ENCODE data around the gene PBRM1.
"Not testable (repeated sequence)": the region's sequence is repeated elsewhere in the genome, so short reads cannot be mapped to it uniquely, and the experiment has no call there.

The PBRM1 gene

DNA sequence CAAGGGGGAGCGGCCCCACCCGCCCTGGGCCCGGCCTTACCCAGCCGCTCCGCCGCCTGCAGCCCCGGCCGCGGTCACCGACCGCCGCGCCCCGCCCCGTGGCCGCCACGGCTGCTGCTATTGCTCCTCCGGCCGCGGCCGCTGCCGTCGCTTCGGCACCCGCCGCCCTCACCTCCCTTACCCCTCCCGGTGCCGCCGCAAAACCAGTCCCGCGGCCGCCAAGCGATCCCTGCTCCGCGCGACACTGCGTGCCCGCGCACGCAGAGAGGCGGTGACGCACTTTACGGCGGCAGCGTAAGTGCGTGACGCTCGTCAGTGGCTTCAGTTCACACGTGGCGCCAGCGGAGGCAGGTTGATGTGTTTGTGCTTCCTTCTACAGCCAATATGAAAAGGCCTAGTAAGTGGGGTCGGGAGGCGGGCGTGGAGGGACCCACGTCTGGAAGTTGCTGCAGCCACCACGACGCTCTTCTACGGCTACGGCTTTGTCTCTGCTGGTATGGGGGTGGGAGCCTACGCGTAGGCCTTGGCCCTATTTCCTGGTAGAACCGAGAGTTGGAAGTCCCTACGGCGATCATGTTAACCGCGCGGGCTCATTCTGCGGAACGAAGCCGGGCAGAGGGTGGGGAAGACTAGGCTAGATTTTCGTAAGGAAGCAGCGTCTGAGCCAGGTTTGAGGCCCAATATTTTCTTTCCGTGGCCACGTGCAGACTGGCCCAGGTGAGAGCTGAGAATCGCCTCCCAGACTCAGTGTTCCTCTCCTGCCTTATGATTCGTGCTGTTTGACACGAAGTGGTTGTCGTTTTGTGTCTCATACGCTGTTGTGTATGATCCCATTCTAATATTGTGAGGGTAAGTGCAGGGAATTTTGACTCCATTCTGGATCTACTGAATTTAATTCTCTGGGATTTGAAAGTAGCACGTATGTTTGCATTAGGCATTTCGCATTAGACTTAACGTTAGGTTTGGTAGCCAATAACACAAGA, at the start of gene PBRM1, which contains the start of gene GNL3:
Gene PBRM1 (minus strand): TSS at position 205 of the 983 bp plus-strand sequence.
Gene GNL3 (plus strand): TSS at position 324 of the 983 bp plus-strand sequence. CDS start 61 bp downstream, at position 385.
- DNase-seq: peak; percentile 96

DNA sequence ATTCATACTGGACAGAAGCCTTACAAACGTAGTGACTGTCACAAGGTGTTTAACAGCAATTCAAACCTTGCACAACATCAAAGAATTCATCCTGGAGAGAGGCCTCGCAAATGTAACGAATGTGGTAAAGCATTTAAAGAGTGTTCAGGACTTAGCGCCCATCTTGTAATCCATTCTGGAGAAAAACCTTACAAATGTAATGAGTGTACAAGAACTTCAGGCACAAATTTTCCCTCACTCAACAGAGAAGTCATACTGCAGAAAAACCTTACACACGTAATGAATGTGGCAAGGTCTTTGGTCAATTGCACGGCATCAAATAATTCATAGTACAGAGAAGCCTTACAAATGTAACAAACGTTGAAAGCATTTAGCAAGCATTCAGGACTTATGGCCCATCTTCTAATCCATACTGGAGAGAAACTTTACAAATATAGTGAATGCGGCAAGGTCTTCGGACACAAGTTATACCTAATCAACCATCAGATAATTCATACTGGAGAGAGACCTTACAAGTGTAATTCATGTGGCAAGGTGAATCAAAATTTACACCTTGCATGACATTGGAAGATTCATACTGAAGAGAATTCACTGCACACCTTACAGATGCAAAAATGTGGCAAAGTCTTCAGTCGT, 47.7 kb upstream of the PBRM1 start:
- DNase-seq: no peak

DNA sequence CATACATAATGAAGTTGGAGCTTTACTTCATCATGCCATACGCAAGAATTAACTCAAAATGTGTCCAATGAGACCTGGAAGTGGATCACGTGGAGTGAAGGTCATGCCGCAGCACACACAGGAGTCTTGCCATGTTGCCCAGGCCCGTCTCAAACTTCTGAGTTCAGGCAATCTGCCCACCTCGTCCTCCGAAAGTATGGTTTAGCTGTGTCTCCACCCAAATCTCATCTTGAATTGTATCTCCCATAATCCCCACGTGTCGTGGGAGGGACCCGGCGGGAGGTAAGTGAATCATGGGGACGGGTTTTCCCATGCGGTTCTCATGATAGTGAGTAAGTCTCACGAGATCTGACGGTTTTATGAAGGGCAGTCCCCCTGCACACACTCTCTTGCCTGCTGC, 45.9 kb upstream of the PBRM1 start:
- DNase-seq: no peak

DNA sequence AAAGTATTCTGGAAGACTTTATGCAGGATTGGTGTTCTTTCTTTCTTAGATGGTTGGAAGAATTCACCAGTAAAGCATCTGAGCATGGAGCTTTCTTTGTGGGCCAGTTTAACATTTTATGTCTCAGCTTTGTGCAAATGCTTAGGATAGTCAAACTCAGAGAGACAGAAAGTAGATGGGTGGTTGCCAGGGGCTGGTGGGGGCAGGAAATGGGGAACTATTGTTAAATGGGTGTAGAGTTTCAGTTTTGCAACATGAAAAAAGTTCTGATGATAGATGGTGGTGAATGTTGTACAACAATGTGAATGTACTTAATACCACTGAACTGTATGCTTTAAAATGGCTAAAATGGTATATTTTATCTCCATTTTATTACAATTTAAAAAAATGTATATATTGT, 45.0 kb upstream of the PBRM1 start:
- no peak for DNase-seq

DNA sequence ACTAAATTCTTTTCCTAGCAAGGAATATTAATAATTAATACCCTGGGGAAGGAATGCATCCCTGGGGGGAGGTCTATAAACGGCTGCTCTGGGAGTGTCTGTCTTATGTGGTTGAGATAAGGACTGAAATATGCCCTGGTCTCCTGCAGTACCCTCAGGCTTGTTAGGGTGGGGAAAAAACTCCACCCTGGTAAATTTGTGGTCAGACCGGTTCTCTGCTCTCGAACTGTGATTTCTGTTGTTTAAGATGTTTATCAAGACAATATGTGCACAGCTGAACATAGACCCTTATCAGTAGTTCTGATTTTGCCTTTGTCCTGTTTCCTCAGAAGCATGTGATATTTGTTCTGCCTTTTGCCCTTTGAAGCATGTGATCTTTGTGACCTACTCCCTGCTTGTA, 43.0 kb upstream of the PBRM1 start:
- not testable (repeated sequence) for DNase-seq

DNA sequence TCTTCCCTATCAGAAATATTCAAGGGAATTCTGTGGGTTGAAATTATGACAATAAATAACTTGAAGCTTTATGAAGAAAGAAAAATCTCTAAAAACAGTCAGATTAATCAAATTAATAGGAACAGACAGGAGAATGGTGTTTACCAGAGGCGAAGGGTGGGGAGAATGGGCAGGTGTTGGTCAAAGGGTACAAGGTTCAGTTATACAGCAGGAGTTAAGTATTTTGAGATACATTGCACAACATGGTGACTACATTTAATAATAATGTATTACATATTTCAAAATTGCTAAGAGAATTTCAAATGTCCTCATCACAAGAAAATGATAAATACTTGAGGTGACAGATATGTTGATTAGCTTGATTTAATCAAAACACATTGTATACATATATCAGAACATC, 38.8 kb upstream of the PBRM1 start:
- no peak for DNase-seq

DNA sequence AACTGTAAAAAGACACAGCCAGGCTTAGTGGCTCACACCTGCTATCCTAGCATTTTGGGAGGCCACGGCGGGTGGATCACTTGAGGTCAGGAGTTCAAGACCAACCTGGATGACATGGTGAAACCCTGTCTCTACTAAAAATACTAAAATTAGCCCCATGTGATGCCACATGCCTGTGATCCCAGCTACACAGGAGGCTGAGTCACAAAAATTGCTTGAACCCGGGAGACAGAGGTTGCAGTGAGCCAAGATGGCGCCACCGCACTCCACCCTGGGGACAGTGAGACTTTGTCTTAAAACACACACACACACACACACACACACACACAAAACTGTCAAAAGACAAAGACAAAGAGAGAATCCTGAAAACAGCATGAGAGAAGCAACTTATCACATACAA, 38.2 kb upstream of the PBRM1 start:
- DNase-seq: no peak

DNA sequence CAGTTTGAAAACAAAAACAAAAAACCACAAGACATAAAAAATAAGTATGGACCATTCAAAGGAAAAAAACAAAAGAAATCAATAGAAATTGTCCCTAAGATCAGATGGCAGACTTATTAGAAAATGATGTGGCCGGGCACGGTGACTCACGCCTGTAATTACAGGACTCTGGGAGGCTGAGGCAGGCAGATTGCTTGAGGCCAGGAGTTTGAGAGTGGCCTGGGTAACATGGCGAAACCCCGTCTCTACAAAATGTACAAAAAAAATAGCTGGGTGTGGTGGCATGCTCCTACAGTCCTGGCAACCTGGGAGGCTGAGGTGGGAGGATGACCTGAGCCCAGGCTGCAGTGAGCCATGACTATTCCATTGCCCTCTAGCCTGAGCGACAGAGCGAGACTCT, 36.8 kb upstream of the PBRM1 start:
- DNase-seq: no peak

DNA sequence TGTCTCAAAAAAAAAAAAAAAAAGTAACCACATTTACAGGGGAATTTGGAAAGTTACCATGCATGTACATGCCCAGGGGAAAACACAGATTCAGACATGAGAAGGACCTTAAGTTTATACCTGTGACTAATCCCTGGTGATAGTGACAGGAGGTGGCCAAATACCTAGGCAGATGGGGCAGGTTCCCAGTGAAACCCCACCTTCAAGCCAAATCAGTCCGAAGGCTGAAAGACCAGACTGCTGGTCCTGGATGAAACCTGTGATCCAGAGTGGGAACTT, 36.0 kb upstream of the PBRM1 start:
- DNase-seq: no peak

DNA sequence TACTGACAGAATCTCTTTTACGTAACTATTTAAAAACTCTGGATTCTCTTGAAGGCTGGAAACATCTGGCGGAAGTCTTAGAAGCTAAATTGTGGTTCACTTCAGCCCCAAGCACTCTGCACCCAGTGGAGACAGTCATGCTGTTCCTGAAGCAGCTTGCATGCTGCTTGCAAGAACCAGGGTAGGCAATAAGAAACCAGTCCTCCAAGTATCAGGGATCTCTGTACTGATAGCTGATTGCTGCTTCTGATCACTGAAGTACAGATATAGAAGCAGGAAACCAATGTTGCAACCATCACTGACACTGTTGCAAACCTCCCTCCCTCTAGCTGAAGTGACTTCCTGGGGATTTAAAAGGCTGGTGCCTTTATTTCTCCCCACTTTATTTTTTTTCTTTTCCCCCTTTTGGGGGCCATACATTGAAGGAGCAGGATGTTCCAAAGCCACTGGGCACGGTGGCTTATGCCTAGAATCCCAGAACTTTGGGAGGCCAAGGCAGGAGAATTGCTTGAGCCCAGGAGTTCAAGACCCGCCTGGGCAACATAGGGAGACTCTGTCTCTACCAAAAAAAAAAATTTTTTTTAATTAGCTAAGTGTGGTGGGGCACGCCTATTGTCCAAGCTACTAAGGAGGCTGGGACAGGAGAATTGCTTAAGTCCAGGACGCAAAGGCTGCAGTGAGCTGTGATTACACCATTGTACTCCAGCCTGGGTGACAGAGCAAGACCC, 35.5 kb upstream of the PBRM1 start:
- no peak for DNase-seq

DNA sequence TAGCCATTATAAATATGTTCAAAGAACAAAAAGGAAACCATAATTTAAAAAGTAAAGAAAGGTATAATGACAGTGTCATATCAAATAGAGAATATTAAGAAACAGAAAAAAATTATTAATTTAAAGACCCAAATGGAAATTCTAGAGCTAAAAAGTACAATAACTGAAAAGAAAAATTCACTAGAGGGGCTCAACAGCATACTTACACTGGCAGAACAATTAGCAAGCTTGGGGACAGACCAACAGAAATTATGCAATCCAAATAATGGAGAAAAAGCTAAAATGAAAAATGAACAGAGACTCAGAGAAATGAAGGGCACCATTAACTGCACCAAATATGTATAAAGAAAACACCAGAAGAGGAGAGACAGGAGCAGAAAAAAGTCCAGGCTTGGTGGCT, 33.9 kb upstream of the PBRM1 start:
- no peak for DNase-seq

DNA sequence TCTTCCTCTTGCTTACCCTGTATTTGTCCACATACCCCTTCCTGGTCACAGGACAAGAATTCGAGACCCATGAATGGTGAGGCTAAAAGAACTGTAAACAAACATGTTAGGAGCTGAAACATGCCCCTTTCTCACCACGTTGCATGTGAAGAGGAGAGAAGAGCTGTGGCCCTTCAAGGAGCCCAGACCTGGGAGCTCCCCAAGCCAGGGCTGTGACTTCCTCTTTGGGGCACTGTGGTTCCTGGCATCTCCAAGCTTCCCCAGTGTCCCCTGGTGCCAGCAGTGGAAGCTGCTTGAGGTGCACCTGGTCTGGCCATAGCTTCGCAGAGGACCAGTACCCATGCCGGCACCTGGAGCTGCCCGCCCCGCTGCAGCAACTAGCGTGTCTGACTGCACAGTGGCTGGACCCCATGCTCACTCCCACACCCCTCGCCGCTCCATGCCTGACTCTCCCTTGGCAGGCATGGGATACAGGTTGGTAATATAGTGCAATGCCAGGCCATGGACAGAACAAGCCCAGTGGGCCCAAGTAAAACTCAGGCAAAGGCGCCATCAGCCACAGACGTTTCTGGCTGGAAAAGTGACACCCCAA, 30.1 kb upstream of the PBRM1 start:
- DNase-seq: no peak

DNA sequence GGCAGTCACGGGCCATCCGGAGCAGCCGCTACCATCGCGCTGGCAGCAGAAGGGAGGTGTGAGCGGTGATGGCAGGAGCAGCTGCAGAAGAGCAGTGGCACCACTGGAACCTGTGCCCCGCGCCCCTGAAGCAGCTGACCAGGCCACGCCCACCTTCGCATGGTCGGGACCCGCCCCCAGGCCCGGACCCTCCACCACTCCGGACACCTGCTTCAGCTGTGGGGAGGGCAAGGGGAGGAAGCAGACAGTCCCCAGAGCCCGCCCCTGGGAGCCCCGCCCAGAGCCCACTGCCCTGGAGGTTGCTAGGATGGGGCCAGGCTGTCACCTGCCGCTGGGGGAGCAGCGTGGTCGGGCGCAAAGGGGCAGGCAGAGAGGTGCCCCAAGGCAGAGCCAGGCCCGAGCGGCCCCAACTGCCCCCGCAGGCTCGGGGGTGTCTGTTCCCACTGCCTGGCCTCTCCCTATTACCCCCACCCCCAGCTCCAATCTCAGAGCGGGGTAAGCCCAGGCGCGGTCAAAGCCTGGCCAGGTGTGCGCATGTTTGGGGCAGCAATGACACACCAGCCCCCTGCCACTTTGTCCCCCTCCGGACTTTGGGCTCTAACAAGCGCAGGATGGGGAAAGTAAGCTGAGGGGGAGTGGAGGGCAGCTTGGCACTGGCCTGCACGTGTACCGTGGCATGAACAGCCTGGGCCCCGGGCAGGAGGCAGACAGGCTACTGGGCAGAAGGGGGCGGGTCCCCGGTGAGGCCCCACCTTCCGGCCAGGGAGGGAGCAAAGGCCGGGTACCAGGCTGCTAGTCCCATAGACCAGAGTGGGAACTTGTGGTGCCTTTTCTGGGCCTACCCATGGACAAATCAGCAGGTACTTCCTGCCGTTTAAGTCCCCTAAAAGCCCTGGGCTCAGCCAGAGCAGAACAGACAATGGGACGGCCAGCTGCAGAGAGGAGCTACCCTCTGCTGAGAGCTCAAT, 28.9 kb upstream of the PBRM1 start:
- DNase-seq: peak; percentile 18

DNA sequence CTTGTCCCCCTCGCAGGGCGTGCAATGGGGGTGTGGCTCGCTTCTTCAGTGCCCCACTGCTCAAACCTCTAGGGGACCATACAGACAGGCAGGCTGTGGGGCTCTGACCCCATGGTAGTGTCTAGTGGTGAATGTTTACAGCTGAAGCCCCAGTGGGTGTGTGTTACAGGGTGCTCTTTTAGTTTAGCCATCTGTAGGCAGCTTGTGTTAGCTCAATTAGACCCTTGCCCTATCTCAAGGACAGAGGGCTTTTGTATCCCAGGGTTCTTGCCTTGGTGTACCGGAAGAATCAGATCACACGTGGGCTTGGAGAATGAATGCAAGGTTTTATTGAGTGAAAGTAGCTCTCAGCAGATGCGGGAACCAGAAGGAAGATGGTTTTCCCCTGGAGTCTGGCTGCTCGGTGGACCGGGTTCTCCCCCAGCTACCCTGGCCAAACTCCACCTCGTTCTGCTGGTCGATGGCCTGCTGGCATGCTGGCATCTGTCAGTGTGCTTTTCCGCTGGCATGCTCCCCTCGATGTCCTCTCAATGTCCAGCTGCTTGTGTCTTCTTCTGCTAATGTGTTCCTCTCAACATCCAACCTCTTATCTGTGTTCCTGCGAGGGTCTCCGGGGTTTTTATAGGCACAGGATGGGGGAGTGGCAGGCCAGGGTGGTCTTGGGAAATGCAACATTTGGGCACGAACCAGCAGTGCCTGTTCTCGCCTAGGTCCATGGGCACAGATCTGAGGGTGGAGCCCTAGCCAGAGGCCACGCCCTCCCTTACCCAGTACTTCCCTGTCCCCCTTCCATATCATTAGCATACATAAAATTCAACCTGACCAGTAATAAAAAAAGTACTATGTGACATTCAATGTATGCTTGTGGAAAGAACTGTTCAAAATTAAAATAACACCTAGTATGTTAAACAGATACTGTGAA, 26.8 kb upstream of the PBRM1 start:
- DNase-seq: no peak

DNA sequence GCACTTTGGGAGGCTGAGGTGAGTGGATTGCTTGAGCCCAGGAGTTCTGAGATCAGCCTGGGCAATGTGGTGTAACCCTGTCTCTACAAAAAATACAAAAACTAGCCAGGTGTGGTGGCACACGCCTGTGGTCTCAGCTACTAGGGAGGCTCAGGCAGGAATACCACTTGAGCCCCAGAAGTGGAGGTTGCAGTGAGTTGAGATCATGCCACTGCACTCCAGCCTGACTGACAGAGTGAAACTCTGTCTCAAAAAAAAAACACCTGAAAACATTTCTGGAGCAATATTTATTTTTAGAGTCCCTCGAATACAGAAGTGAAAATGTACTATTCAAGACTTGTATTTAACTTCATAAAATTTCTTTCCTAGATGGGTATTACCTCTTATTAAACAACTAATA, 24.8 kb upstream of the PBRM1 start:
- DNase-seq: no peak

DNA sequence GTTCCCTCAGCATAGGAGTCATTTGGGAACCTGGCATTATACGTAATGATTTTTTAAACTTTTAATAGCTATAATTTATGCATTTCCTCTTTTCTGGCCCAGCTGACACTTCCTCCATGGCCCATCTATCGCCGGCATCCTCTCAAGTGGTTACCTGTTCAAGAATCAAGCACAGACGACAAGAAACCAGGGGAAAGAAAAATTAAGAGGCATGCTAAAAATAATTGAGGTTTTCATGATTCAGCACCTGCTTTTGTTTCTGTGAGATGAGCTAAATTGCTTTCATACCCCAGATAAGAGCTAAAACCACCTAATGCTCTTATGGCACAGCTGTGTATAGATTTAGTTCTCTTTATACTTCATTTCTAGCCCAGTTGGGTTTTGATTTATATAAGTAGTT, 21.9 kb upstream of the PBRM1 start:
- no peak for DNase-seq

DNA sequence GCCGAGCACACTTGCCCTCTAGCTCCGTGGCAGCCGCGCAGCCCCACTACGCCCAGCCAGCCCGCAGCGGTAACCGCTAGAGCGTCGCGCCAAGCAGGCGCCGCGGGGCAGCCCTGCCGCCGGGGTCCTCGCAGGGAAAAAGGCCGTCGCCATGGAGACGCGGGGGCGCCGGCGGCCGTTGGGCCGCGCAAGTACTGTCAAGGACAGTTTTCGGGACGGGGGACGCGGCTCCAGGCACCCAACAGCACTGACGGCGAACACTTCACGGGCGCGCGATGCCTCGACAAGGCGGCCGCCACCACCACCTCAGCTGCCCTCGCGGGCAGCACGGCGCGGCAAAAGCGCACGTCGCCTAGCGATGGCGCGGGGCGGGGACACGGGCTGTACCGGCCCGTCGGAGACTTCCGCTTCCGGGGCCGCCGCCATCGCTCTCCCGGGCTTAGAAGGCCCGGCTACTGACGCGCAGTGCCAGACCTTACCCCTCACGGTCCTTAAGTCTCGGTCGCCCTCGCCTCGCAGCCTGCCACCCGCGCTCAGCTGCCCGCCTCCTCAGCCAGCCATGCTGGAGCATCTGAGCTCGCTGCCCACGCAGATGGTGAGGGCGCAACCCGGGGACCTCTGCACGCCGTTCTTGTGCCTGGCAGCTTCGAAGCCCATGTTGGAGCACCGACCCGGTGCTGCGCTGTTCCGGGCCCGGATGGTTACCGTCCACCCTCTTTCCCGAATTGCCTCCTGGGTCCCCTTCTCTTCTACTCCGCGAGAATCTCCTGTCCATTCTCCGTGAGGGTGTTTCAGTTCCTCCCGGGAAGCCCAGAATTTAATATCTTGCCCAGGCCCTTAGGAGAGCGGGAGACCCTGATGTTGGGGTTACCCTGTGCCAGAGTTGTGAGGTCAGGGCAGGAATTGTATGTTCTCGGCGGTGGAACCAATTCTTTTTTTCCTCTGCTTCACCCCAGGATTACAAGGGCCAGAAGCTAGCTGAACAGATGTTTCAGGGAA, 20.3 kb upstream of the PBRM1 start, which contains the start of the genes GLT8D1 and SPCS1:
Gene GLT8D1 (minus strand): TSS at position 104 of the 999 bp plus-strand sequence. CDS start 5,331 bp downstream, outside the sequence.
Gene SPCS1 (plus strand): TSS at position 419 of the 999 bp plus-strand sequence. CDS start 141 bp downstream, at position 560.
- DNase-seq: peak; percentile 99

DNA sequence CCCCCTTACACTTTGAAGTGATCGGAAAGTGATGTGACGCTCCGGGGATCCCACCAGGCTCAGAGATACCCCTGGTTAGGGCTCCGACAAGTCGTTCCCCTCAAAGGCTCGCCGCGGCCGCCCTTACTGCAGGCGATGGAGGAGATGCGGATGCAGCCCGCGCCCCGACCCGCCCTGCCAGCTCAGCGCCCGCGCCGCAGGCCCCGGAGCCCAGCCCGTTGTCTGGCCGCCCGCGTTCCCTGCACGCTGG, 19.6 kb upstream of the PBRM1 start:
- no peak for DNase-seq

DNA sequence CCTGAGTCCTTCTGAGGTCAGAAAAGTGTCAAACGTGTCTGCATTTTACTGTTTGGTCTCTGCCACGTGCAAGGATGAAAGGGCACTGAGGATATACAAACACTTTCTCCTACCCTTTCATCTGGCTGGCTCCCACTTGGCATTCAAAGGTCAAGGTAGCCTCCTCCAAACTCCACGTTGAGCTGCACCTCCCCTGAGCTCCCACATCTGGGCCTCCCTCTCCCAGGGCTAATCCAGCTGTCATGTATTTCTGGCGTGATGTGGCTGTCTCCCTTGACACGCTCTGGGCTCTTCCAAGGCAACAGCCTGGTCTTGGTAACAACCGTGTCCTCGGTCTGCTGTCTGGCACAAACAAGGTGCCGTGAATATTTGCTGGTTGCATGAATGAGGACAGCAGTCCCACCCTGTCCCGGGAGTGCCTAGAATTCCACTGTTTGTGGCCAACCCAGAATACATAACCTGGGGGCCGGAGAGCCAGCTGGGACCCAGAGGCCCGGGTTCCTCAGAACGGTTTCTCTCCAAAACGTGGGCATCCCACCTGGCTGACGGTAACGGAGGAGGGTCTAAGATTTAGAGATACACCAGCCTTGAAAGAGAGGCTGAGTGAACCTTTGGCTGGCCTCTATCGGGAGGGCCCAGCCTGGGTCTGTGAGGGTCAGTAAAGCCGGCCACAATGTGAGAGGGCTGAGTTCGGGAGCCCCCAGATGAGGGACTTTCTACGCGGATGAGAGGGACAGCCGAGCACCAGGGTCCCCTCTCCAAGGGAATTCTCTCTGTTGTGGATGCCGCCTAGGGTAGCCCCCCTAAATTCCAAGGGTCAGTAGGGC, 19.1 kb upstream of the PBRM1 start:
- DNase-seq: peak; percentile 47

All from retina (tissue), 1 donor.